Heart left ventricle (tissue), 13 donors: ENCODE data around the gene FRMD4B.

ENCODE experiments used
- CTCF ChIP-seq, 12 donors: fragments of 200-600 bp; sonication (generic) in 4 of 12; IDR thresholded peaks; one replicate each; pipeline versions ENCODE4 v1.5.0 to v1.8.0; 2018 to 2022; ENCODE audit warnings: antibody characterized with exemption in 12 of 12, mild to moderate bottlenecking in 5 of 12
- POLR2A ChIP-seq, 2 donors: fragments of 450-650 bp; IDR thresholded peaks; one replicate each; pipeline ENCODE4 v1.6.1; 2017; ENCODE audit warnings: antibody characterized with exemption in 2 of 2, mild to moderate bottlenecking in 2 of 2, moderate library complexity in 2 of 2
- donor health status: ischemic (EF 13 %, LVEDD 7.1; RV severe dilation, severe dysfunction).
- donor health status: DM: no; HTN: yes; CAD: no.
- donor health status: DM: no; HTN: no; CAD: no.
- donor health status: ischemic (EF 25% LVEDD 6.9; RV normal size, moderate dysfunction).
- donor health status: ischemic (EF 25% LVEDD 5.7; RV mildly dilated, moderate dysfunction).
- donor health status: ischemic (EF 35%, LVEDD 5.7; RV mildly dilated, moderate dysfunction).
- donor health status: nonischemic (EF 11% LVEDD 7.7; RV severe dilation, severe dysfunction).
- donor health status: DM: yes; HTN: yes; CAD: no.
- donor health status: PGD.
- donor health status: ischemic (EF 29% LVEDD 5.4; RV normal size, mild dysfunction).
- donor health status: nonischemic (EF 23%, LVEDD 6.1; RV moderate dilation, normal function).

DNA sequence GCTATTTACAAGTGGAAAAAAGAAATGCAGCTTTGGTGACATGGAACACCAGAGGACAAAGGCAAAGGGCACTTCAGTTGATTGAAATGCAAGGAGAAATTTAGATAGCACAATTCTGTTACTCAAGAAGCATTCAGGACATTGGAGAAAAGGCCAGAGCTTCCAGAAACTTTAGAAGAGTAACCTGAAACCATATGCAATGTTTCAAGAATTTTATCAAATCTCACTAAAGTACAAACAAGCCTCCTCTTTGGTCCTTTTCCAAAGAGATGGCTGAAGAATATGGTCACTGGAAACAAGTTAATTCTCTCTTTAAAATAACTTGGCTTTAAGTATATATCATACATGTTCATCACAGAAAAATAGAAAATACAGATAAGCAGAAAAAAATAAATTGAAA lies 248.9 kb downstream of the FRMD4B start:
- no peak for TF ChIP-seq CTCF (IDR thresholded peaks at IDR 0.05)
- no peak for TF ChIP-seq POLR2A (IDR thresholded peaks at IDR 0.05)
